Gastrocnemius medialis (tissue), 4 donors: ENCODE measurements around the gene SDCCAG8. TPM values are rescaled to one million over a fixed set of nuclear protein-coding genes. Genes with fewer than 3 reads are reported as not detected.

Source experiments
- ATAC-seq, 2 donors: fragments of 150-250 bp; one replicate each; pipeline ENCODE4 v1.9.1; 2016
- DNase-seq, 2 donors: peaks; one replicate each; pipeline ENCODE4 v3.0.0-alpha.2; 2019
- H3K27ac ChIP-seq, 4 donors: fragments of 200-600 bp; sonication (generic); 1 replicate in 1 of 4; 2 replicates in 3 of 4; pipeline ENCODE4 v1.5.1; 2016 to 2018; ENCODE audit warnings: mild to moderate bottlenecking in 2 of 4, moderate library complexity in 1 of 4
- H3K27me3 ChIP-seq, 3 donors: fragments of 200-600 bp; sonication (generic) in 2 of 3; 1 replicate in 1 of 3; 2 replicates in 2 of 3; pipeline versions ENCODE4 v1.5.1 to v1.6.0; 2016 to 2019; ENCODE audit warnings: mild to moderate bottlenecking in 1 of 3, moderate library complexity in 1 of 3
- H3K36me3 ChIP-seq, 2 donors: fragments of 200-600 bp; sonication (generic) in 1 of 2; one replicate each; pipeline ENCODE4 v1.5.1; 2017 to 2018
- H3K4me1 ChIP-seq, 2 donors: fragments of 200-600 bp; sonication (generic) in 1 of 2; one replicate each; pipeline ENCODE4 v1.5.1; 2016 to 2017; ENCODE audit warnings: mild to moderate bottlenecking in 2 of 2
- H3K4me3 ChIP-seq, 4 donors: fragments of 200-600 bp; sonication (generic) in 3 of 4; 1 replicate in 1 of 4; 2 replicates in 3 of 4; pipeline ENCODE4 v1.5.1; 2016 to 2019; ENCODE audit warnings: mild to moderate bottlenecking in 2 of 4
- H3K9me3 ChIP-seq, 3 donors: fragments of 200-600 bp; sonication (generic) in 2 of 3; 1 replicate in 1 of 3; 2 replicates in 2 of 3; pipeline ENCODE4 v1.5.1; 2016 to 2019
- CTCF ChIP-seq, 5 experiments: fragments of 450-650 bp in 3 of 5; fragments of 200-600 bp in 2 of 5; sonication (generic) in 2 of 5; IDR thresholded peaks in 4 of 5; conservative IDR thresholded peaks in 1 of 5; 1 replicate in 4 of 5; 2 replicates in 1 of 5; pipeline ENCODE4 v1.5.1; 2016 to 2019; ENCODE audit warnings: antibody characterized with exemption in 5 of 5, mild to moderate bottlenecking in 3 of 5, moderate library complexity in 3 of 5
- POLR2A ChIP-seq, 2 donors: fragments of 450-650 bp; IDR thresholded peaks; one replicate each; pipeline ENCODE4 v1.6.1; 2017; ENCODE audit warnings: antibody characterized with exemption in 2 of 2, mild to moderate bottlenecking in 2 of 2, moderate library complexity in 2 of 2
- in situ Hi-C, 4 donors: fragments of 200-750 bp; cut with MboI; loops; one replicate each; pipeline versions ENCODE4 v1.15.0 to v1.8.0; 2017; ENCODE audit warnings: low sequenced_read_pairs in 4 of 4
- intact Hi-C: fragments of 100-400 bp; cut with DNase I; formaldehyde crosslinking; loops from one replicate; pipeline ENCODE4 v1.15.1; 2023; ENCODE audit warnings: low total_unique reads
- total RNA-seq, 4 donors: library from RNA; depleted of rRNA; stranded (reverse); fragments of >200 nt; gene quantifications; one replicate each; pipeline versions ENCODE4 v1.1.0 to v1.2.3, GENCODE V29; 2016

The SDCCAG8 gene
- total RNA-seq, 4 donors from 2014 or later = 12.3 to 33.9 (median 26.1) TPM

DNA sequence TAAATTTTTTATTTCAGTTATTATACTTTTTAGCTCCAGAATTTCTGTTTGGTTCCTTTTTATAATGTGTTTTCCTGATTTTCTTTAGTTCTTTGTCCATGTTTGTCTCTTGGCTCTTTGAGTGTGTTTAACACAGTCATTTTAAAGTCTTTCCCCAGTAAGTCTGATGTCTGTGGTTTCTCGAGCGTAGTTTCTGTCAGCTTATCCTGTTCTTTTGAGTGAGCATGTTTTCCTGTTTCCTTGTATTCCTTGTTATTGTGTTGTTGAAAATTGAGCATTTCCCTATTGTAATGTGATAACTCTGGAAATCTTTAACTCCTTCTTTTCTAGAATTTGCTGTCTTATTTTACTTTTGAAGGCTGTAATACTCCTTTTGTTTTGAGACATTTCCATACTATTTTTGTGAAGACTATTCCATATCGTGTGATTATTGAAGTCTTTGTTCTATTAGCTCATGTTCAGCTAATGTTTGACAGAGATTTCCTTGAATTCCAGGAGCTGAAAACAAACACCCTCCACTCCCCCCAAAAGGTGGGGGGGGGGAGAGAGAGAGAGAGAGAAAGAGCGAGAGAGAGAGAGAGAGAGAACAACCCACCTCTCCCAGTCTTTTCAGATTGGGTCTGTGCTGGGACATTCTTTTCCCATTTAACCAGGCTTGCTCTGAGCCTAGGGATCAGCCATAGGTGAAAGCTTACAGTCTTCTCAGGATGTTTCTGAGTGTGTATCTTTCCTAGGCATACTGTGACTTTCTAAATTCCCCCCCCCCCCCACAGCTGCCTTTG, 38.3 kb downstream of the SDCCAG8 start:
- no peaks in the 10 kb centered on the region for H3K27me3 ChIP-seq
- H3K4me1 ChIP-seq = no peaks in the 10 kb centered on the region
- DNase-seq = no peak
- no peak overlapping the region for H3K4me3 ChIP-seq
- peaks cover 0 to 4% (median 0%) of the 10 kb centered on the region in 3 donors for H3K9me3 ChIP-seq
- ATAC-seq = no peak
- H3K27ac ChIP-seq = no peak overlapping the region
- TF ChIP-seq POLR2A (IDR thresholded peaks at IDR 0.05) = no peak
- no peak for TF ChIP-seq CTCF (IDR thresholded peaks at IDR 0.05 in 4 of 5, conservative IDR thresholded peaks at IDR 0.05 in 1 of 5)
- in situ Hi-C loops (no loop called here), intact Hi-C loops (no loop called here)
- H3K36me3 ChIP-seq = peaks cover 0 to 26% of the 10 kb centered on the region in 2 donors

- Histone ChIP-seq H3K27me3 (no peaks in the 10 kb centered on the region), H3K4me3 (no peak overlapping the region), H3K36me3 (peaks cover 0 to 26% of the 10 kb centered on the region in 2 donors), H3K27ac (no peak overlapping the region), H3K4me1 (no peaks in the 10 kb centered on the region), H3K9me3 (peaks cover 0 to 4% (median 0%) of the 10 kb centered on the region in 3 donors)
- intact Hi-C loops = no loop called here
- TF ChIP-seq CTCF (IDR thresholded peaks at IDR 0.05 in 4 of 5, conservative IDR thresholded peaks at IDR 0.05 in 1 of 5) = no peak
- in situ Hi-C loops = no loop called here
- ATAC-seq (no peak), DNase-seq (no peak)
These were observed 38.9 kb downstream of the SDCCAG8 start for GRCh38 chr1:243294723-243295121.

- no peak overlapping the region for H3K27ac ChIP-seq
- in situ Hi-C loops = no loop called here
These were observed 43.2 kb downstream of the SDCCAG8 start for GRCh38 chr1:243299069-243299468.

DNA sequence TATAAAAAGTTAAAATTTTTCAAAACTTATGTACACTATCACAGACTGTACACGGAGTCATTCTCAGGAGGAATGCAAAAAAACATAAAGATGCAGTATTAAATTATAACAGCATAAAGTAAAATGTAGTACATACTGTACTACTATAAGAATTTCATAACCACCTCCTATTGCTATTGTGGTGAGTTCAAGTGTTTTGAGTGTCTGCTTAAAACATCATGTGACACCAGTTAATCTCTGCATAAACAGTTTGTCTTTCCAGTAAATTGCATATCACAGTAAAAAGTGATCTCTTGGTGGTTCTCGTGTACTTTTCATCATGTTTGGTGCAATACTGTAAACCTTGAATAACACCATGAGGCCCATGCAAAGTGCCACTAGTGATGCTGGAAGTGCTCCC, 45.2 kb downstream of the SDCCAG8 start:
- DNase-seq (no peak), ATAC-seq (no peak)
- Histone ChIP-seq H3K27ac (no peak overlapping the region), H3K36me3 (peaks cover 0 to 4% of the 10 kb centered on the region in 2 donors), H3K4me3 (no peak overlapping the region), H3K9me3 (no peaks in the 10 kb centered on the region), H3K4me1 (no peaks in the 10 kb centered on the region), H3K27me3 (no peaks in the 10 kb centered on the region)
- intact Hi-C loops = no loop called here
- TF ChIP-seq POLR2A (IDR thresholded peaks at IDR 0.05) (no peak), CTCF (IDR thresholded peaks at IDR 0.05 in 4 of 5, conservative IDR thresholded peaks at IDR 0.05 in 1 of 5) (no peak)
- in situ Hi-C loops = loop anchor here in 2 of 4 donors (25.0 kb wide), 2 partner anchors 164 to 839 kb away; no protein-coding TSS in a partner anchor

More at GRCh38 chr1:243299069-243299468, 43.2 kb downstream of the SDCCAG8 start:
- Histone ChIP-seq H3K36me3 (peaks cover 0 to 4% of the 10 kb centered on the region in 2 donors), H3K9me3 (no peaks in the 10 kb centered on the region), H3K4me3 (no peak overlapping the region), H3K27me3 (no peaks in the 10 kb centered on the region), H3K4me1 (no peaks in the 10 kb centered on the region)
- ATAC-seq (no peak), DNase-seq (no peak)
- intact Hi-C loops = no loop called here
- TF ChIP-seq POLR2A (IDR thresholded peaks at IDR 0.05) = no peak
- no peak for TF ChIP-seq CTCF (IDR thresholded peaks at IDR 0.05 in 4 of 5, conservative IDR thresholded peaks at IDR 0.05 in 1 of 5)
